ENCODE data around the gene UGT1A5. TPM values are rescaled to one million over a fixed set of nuclear protein-coding genes. Genes with fewer than 3 reads are reported as not detected.

The UGT1A5 gene
- total RNA-seq, 2 donors from 2014 or later: not detected

GRCh38 chr2:233816771-233817170, 104.1 kb downstream of the UGT1A5 start:
- peak; percentile 53 for DNase-seq (ENCODE audit: low spot score)
- intact Hi-C loops (cut with DNase I): no loop called here

- intact Hi-C loops (cut with DNase I): no loop called here
- peak; percentile 48 for DNase-seq (ENCODE audit: low spot score)
Measured at GRCh38 chr2:233817361-233817911, 104.7 kb downstream of the UGT1A5 start.

GRCh38 chr2:233817995-233818638, 105.4 kb downstream of the UGT1A5 start:
- intact Hi-C loops (cut with DNase I): no loop called here
- peak; percentile 74 for DNase-seq (ENCODE audit: low spot score)

- DNase-seq (ENCODE audit: low spot score): peak; percentile 79
- intact Hi-C loops (cut with DNase I): no loop called here
Measured at GRCh38 chr2:233818639-233819621, 106.2 kb downstream of the UGT1A5 start.

GRCh38 chr2:233819884-233820773, 107.4 kb downstream of the UGT1A5 start:
- intact Hi-C loops (cut with DNase I): loop anchor here in 1 of 2 donors (5.0 kb wide), 1 partner anchor 1687 kb away; no protein-coding TSS in a partner anchor
- peak; percentile 76 for DNase-seq (ENCODE audit: low spot score)

- DNase-seq (ENCODE audit: low spot score): peak; percentile 54
- intact Hi-C loops (cut with DNase I): loop anchor here in 1 of 2 donors (5.0 kb wide), 1 partner anchor 1687 kb away; no protein-coding TSS in a partner anchor
Measured at GRCh38 chr2:233820774-233821105, 108.0 kb downstream of the UGT1A5 start.

- DNase-seq (ENCODE audit: low spot score): peak; percentile 11
- intact Hi-C loops (cut with DNase I): loop anchor here in 1 of 2 donors (5.0 kb wide), 1 partner anchor 1686 kb away; no protein-coding TSS in a partner anchor
Measured at GRCh38 chr2:233821196-233821595, 108.5 kb downstream of the UGT1A5 start.

GRCh38 chr2:233821709-233822100, 109.0 kb downstream of the UGT1A5 start:
- intact Hi-C loops (cut with DNase I): loop anchor here in 1 of 2 donors (5.0 kb wide), 1 partner anchor 1686 kb away; no protein-coding TSS in a partner anchor
- peak; percentile 37 for DNase-seq (ENCODE audit: low spot score)

- peak; percentile 67 for DNase-seq (ENCODE audit: low spot score)
- intact Hi-C loops (cut with DNase I): loop anchor here in 1 of 2 donors (5.0 kb wide), 1 partner anchor 1685 kb away; no protein-coding TSS in a partner anchor
Measured at GRCh38 chr2:233822101-233822771, 109.5 kb downstream of the UGT1A5 start.

Other genes starting within 250 kb of the UGT1A5 start
- 10 to 100 TPM; 25.9 to 31.9 TPM for gene USP40, start 146.1 kb upstream of the UGT1A5 start, total RNA-seq
- gene UGT1A8, start 95.3 kb upstream of the UGT1A5 start, total RNA-seq: not detected
- gene UGT1A10, start 76.5 kb upstream of the UGT1A5 start, total RNA-seq: not detected
- not detected for gene UGT1A9, start 41.0 kb upstream of the UGT1A5 start, total RNA-seq
- gene UGT1A7, start 31.0 kb upstream of the UGT1A5 start, total RNA-seq: not detected
- gene UGT1A6, start 20.0 kb upstream of the UGT1A5 start, total RNA-seq: not detected
- not detected for gene UGT1A4, start 5.8 kb downstream of the UGT1A5 start, total RNA-seq
- not detected for gene UGT1A3, start 16.1 kb downstream of the UGT1A5 start, total RNA-seq
- not detected for gene UGT1A1, start 47.4 kb downstream of the UGT1A5 start, total RNA-seq
- not detected for gene MROH2A, start 65.4 kb downstream of the UGT1A5 start, total RNA-seq
- under 1 TPM in 1 of 2 donors, not detected in 1; 0.42 TPM for gene HJURP, start 141.6 kb downstream of the UGT1A5 start, total RNA-seq
- gene TRPM8, start 204.5 kb downstream of the UGT1A5 start, total RNA-seq: not detected